ENCODE data around the gene REEP2.
A peak's percentile ranks its signal among the peaks of the same experiment; 100 is the strongest.
"Not testable (repeated sequence)": the region's sequence is repeated elsewhere in the genome, so short reads cannot be mapped to it uniquely, and the experiment has no call there.

Gene REEP2
- 0.19 to 0.35 (median 0.26) reads per million in 3 donors for total RNA-seq

- DNase-seq: peak; percentile 38 to 43 (median 42)
- Histone ChIP-seq H3K4me1 (ENCODE audit: control insufficient read depth, insufficient read depth, low read length, poor library complexity, severe bottlenecking) (peaks cover 11% of the 10 kb centered on the region), H3K4me3 (ENCODE audit: insufficient read depth, low read depth, low read length, poor library complexity, severe bottlenecking) (peak within 1 kb of the TSS; percentile 63), H3K27me3 (replicated peaks; ENCODE audit: control insufficient read depth, insufficient read depth, low read length, poor library complexity, severe bottlenecking) (no peaks in the 10 kb centered on the region), H3K36me3 (ENCODE audit: control insufficient read depth, insufficient read depth, low read length) (peaks cover 19% of the 10 kb centered on the region), H3K9me3 (ENCODE audit: control insufficient read depth, low read length) (no peaks in the 10 kb centered on the region), H3K27ac (ENCODE audit: insufficient read depth, low read length, poor library complexity, severe bottlenecking) (no peak within 1 kb of the TSS)
These were observed at the start of gene REEP2 for GRCh38 chr5:138438724-138439476. REEP2 (plus strand) TSS chr5:138439057; CDS start chr5:138439209, 152 bp downstream.

- Histone ChIP-seq H3K27me3 (replicated peaks; ENCODE audit: control insufficient read depth, insufficient read depth, low read length, poor library complexity, severe bottlenecking) (no peaks in the 10 kb centered on the region), H3K4me3 (ENCODE audit: insufficient read depth, low read depth, low read length, poor library complexity, severe bottlenecking) (no peak overlapping the region), H3K36me3 (ENCODE audit: control insufficient read depth, insufficient read depth, low read length) (peaks cover 62% of the 10 kb centered on the region), H3K9me3 (ENCODE audit: control insufficient read depth, low read length) (no peaks in the 10 kb centered on the region), H3K27ac (ENCODE audit: insufficient read depth, low read length, poor library complexity, severe bottlenecking) (no peak overlapping the region), H3K4me1 (ENCODE audit: control insufficient read depth, insufficient read depth, low read length, poor library complexity, severe bottlenecking) (no peaks in the 10 kb centered on the region)
- no peak for DNase-seq
These were observed 49.5 kb upstream of the REEP2 start for GRCh38 chr5:138389332-138389731.

GRCh38 chr5:138389911-138390310, 48.9 kb upstream of the REEP2 start:
- not testable (repeated sequence) for H3K4me3 ChIP-seq (ENCODE audit: insufficient read depth, low read depth, low read length, poor library complexity, severe bottlenecking); H3K27ac ChIP-seq (ENCODE audit: insufficient read depth, low read length, poor library complexity, severe bottlenecking); H3K9me3 ChIP-seq (ENCODE audit: control insufficient read depth, low read length); DNase-seq; H3K27me3 ChIP-seq (replicated peaks; ENCODE audit: control insufficient read depth, insufficient read depth, low read length, poor library complexity, severe bottlenecking); H3K4me1 ChIP-seq (ENCODE audit: control insufficient read depth, insufficient read depth, low read length, poor library complexity, severe bottlenecking)
- peaks cover 68% of the 10 kb centered on the region for H3K36me3 ChIP-seq (ENCODE audit: control insufficient read depth, insufficient read depth, low read length)

GRCh38 chr5:138391859-138392386, 46.9 kb upstream of the REEP2 start:
- no peaks in the 10 kb centered on the region for H3K4me1 ChIP-seq (ENCODE audit: control insufficient read depth, insufficient read depth, low read length, poor library complexity, severe bottlenecking)
- no peak overlapping the region for H3K4me3 ChIP-seq (ENCODE audit: insufficient read depth, low read depth, low read length, poor library complexity, severe bottlenecking)
- no peaks in the 10 kb centered on the region for H3K9me3 ChIP-seq (ENCODE audit: control insufficient read depth, low read length)
- H3K36me3 ChIP-seq (ENCODE audit: control insufficient read depth, insufficient read depth, low read length): peaks cover 60% of the 10 kb centered on the region
- no peaks in the 10 kb centered on the region for H3K27me3 ChIP-seq (replicated peaks; ENCODE audit: control insufficient read depth, insufficient read depth, low read length, poor library complexity, severe bottlenecking)
- no peak overlapping the region for H3K27ac ChIP-seq (ENCODE audit: insufficient read depth, low read length, poor library complexity, severe bottlenecking)
- no peak for DNase-seq

GRCh38 chr5:138402640-138403039, 36.2 kb upstream of the REEP2 start:
- H3K27me3 ChIP-seq (replicated peaks; ENCODE audit: control insufficient read depth, insufficient read depth, low read length, poor library complexity, severe bottlenecking): no peaks in the 10 kb centered on the region
- no peak overlapping the region for H3K4me3 ChIP-seq (ENCODE audit: insufficient read depth, low read depth, low read length, poor library complexity, severe bottlenecking)
- H3K27ac ChIP-seq (ENCODE audit: insufficient read depth, low read length, poor library complexity, severe bottlenecking): no peak overlapping the region
- H3K9me3 ChIP-seq (ENCODE audit: control insufficient read depth, low read length): no peaks in the 10 kb centered on the region
- peaks cover 52% of the 10 kb centered on the region for H3K36me3 ChIP-seq (ENCODE audit: control insufficient read depth, insufficient read depth, low read length)
- DNase-seq: no peak
- H3K4me1 ChIP-seq (ENCODE audit: control insufficient read depth, insufficient read depth, low read length, poor library complexity, severe bottlenecking): no peaks in the 10 kb centered on the region

- no peak overlapping the region for H3K27ac ChIP-seq (ENCODE audit: insufficient read depth, low read length, poor library complexity, severe bottlenecking)
- no peaks in the 10 kb centered on the region for H3K4me1 ChIP-seq (ENCODE audit: control insufficient read depth, insufficient read depth, low read length, poor library complexity, severe bottlenecking)
- no peaks in the 10 kb centered on the region for H3K27me3 ChIP-seq (replicated peaks; ENCODE audit: control insufficient read depth, insufficient read depth, low read length, poor library complexity, severe bottlenecking)
- no peak for DNase-seq
- no peak overlapping the region for H3K4me3 ChIP-seq (ENCODE audit: insufficient read depth, low read depth, low read length, poor library complexity, severe bottlenecking)
- H3K36me3 ChIP-seq (ENCODE audit: control insufficient read depth, insufficient read depth, low read length): peaks cover 13% of the 10 kb centered on the region
- H3K9me3 ChIP-seq (ENCODE audit: control insufficient read depth, low read length): no peaks in the 10 kb centered on the region
These were observed 30.8 kb upstream of the REEP2 start for GRCh38 chr5:138408023-138408422.

- peaks cover 31% of the 10 kb centered on the region for H3K36me3 ChIP-seq (ENCODE audit: control insufficient read depth, insufficient read depth, low read length)
- DNase-seq; H3K4me1 ChIP-seq (ENCODE audit: control insufficient read depth, insufficient read depth, low read length, poor library complexity, severe bottlenecking); H3K9me3 ChIP-seq (ENCODE audit: control insufficient read depth, low read length); H3K27ac ChIP-seq (ENCODE audit: insufficient read depth, low read length, poor library complexity, severe bottlenecking); H3K4me3 ChIP-seq (ENCODE audit: insufficient read depth, low read depth, low read length, poor library complexity, severe bottlenecking); H3K27me3 ChIP-seq (replicated peaks; ENCODE audit: control insufficient read depth, insufficient read depth, low read length, poor library complexity, severe bottlenecking): not testable (repeated sequence)
These were observed 27.7 kb upstream of the REEP2 start for GRCh38 chr5:138410996-138411640.

GRCh38 chr5:138418444-138418843, 20.4 kb upstream of the REEP2 start:
- DNase-seq: no peak
- no peaks in the 10 kb centered on the region for H3K4me1 ChIP-seq (ENCODE audit: control insufficient read depth, insufficient read depth, low read length, poor library complexity, severe bottlenecking)

GRCh38 chr5:138425079-138425478, 13.8 kb upstream of the REEP2 start:
- no peaks in the 10 kb centered on the region for H3K4me1 ChIP-seq (ENCODE audit: control insufficient read depth, insufficient read depth, low read length, poor library complexity, severe bottlenecking)
- no peak overlapping the region for H3K4me3 ChIP-seq (ENCODE audit: insufficient read depth, low read depth, low read length, poor library complexity, severe bottlenecking)
- no peaks in the 10 kb centered on the region for H3K9me3 ChIP-seq (ENCODE audit: control insufficient read depth, low read length)
- peaks cover 72% of the 10 kb centered on the region for H3K36me3 ChIP-seq (ENCODE audit: control insufficient read depth, insufficient read depth, low read length)
- no peak overlapping the region for H3K27ac ChIP-seq (ENCODE audit: insufficient read depth, low read length, poor library complexity, severe bottlenecking)
- no peak for DNase-seq
- no peaks in the 10 kb centered on the region for H3K27me3 ChIP-seq (replicated peaks; ENCODE audit: control insufficient read depth, insufficient read depth, low read length, poor library complexity, severe bottlenecking)

More at GRCh38 chr5:138418444-138418843, 20.4 kb upstream of the REEP2 start:
- Histone ChIP-seq H3K27ac (ENCODE audit: insufficient read depth, low read length, poor library complexity, severe bottlenecking) (no peak overlapping the region), H3K36me3 (ENCODE audit: control insufficient read depth, insufficient read depth, low read length) (peaks cover 83% of the 10 kb centered on the region), H3K27me3 (replicated peaks; ENCODE audit: control insufficient read depth, insufficient read depth, low read length, poor library complexity, severe bottlenecking) (no peaks in the 10 kb centered on the region), H3K9me3 (ENCODE audit: control insufficient read depth, low read length) (no peaks in the 10 kb centered on the region), H3K4me3 (ENCODE audit: insufficient read depth, low read depth, low read length, poor library complexity, severe bottlenecking) (no peak overlapping the region)

GRCh38 chr5:138435943-138436342, 2.9 kb upstream of the REEP2 start:
- H3K36me3 ChIP-seq (ENCODE audit: control insufficient read depth, insufficient read depth, low read length): peaks cover 43% of the 10 kb centered on the region

More at GRCh38 chr5:138435943-138436342, 2.9 kb upstream of the REEP2 start:
- no peak for DNase-seq
- no peak overlapping the region for H3K4me3 ChIP-seq (ENCODE audit: insufficient read depth, low read depth, low read length, poor library complexity, severe bottlenecking)
- no peaks in the 10 kb centered on the region for H3K27me3 ChIP-seq (replicated peaks; ENCODE audit: control insufficient read depth, insufficient read depth, low read length, poor library complexity, severe bottlenecking)
- H3K4me1 ChIP-seq (ENCODE audit: control insufficient read depth, insufficient read depth, low read length, poor library complexity, severe bottlenecking): peaks cover 11% of the 10 kb centered on the region
- H3K27ac ChIP-seq (ENCODE audit: insufficient read depth, low read length, poor library complexity, severe bottlenecking): no peak overlapping the region
- H3K9me3 ChIP-seq (ENCODE audit: control insufficient read depth, low read length): no peaks in the 10 kb centered on the region
